ENCODE data around the gene LCLAT1. TPM values are rescaled to one million over a fixed set of nuclear protein-coding genes. Genes with fewer than 3 reads are reported as not detected.
"Not testable (repeated sequence)": the region's sequence is repeated elsewhere in the genome, so short reads cannot be mapped to it uniquely, and the experiment has no call there.

The LCLAT1 gene
- total RNA-seq, 1 donor, result 14.6 TPM

DNA sequence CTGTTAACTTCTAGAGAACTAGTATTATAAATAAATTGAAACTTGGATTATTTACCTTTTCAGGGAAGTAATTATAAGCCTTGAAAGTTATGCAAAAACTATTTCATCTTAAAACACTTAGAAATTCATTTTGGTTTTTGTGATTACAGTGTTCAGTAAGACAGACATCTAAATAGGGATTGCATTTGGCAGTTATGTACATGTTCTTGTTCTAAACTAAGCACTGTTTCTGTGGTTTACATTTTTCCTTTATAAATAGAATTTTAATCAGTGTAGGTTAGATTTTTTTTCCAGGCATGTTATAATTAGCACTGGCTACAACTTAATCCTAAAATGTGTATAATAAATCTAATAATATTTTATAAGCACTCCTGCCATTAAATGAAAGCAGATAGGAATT is 35.0 kb downstream of the LCLAT1 start:
- Histone ChIP-seq H3K4me3 (ENCODE audit: low read length) (no peak overlapping the region), H3K27me3 (ENCODE audit: insufficient read depth, low read length) (no peaks in the 10 kb centered on the region), H3K9me3 (ENCODE audit: low read depth, low read length) (no peaks in the 10 kb centered on the region), H3K4me1 (ENCODE audit: insufficient read depth, low read length) (peaks cover 4% of the 10 kb centered on the region)

DNA sequence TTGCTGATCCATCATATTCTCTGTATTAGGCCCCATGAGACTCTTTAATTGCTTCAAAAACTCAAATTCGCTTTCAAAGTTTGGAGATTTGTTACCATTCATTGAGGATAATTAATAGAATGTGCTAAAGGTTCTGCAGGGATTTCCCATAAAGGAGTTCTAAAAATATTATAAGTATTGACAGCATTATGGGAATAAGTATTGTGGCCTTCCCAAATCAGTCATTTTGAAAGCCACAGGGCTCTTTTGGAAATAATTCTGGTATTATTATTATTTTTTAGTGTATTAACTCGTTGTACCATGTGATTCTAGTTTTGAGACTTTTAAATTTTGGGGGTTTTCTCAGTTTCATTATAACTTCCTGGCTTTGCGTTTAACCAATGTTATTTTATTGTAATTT is 37.1 kb downstream of the LCLAT1 start:
- Histone ChIP-seq H3K27me3 (ENCODE audit: insufficient read depth, low read length) (no peaks in the 10 kb centered on the region), H3K4me1 (ENCODE audit: insufficient read depth, low read length) (peaks cover 8% of the 10 kb centered on the region), H3K9me3 (ENCODE audit: low read depth, low read length) (no peaks in the 10 kb centered on the region), H3K4me3 (ENCODE audit: low read length) (no peak overlapping the region)

DNA sequence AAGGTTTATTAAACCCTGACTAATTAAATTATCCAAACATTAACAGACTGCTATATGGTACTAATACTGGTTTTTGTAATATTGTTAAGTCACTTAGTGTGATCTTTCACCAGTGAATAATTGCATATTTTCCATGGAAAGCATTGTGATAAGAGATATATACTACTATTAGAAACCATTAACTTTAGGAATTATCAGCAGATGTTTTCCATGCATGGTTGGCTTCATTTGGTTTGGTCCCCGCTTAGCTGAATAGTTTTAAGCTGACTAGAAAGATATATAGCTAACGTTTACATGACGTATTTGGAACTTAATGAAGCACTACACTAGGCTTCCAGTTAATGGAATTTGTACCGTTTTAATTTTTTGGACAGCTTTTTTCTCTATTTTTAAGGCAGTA is 37.9 kb downstream of the LCLAT1 start:
- no peaks in the 10 kb centered on the region for H3K27me3 ChIP-seq (ENCODE audit: insufficient read depth, low read length)

DNA sequence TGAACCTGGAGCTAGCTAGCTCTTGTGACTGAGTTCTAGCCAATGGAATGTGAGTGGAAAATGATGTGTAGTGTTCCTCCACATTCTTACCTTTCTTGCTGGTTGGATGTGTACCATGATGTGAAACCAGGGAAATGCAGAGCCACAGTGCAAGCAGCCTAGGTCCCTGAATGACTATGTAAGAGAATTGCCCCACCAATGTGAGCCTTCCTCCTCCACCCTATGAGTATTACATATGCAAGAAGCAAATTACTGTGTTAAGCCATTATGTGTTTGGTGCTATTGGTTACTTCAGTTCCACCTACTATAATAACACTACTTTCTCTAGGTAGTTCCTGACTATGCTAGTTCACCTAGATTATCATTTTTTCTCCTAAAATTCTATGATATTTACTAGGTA is 39.6 kb downstream of the LCLAT1 start:
- H3K27me3 ChIP-seq (ENCODE audit: insufficient read depth, low read length), result no peaks in the 10 kb centered on the region

More for the DNA sequence above, 37.9 kb downstream of the LCLAT1 start:
- Histone ChIP-seq H3K9me3 (ENCODE audit: low read depth, low read length) (no peaks in the 10 kb centered on the region), H3K4me1 (ENCODE audit: insufficient read depth, low read length) (peaks cover 8% of the 10 kb centered on the region), H3K4me3 (ENCODE audit: low read length) (no peak overlapping the region)

DNA sequence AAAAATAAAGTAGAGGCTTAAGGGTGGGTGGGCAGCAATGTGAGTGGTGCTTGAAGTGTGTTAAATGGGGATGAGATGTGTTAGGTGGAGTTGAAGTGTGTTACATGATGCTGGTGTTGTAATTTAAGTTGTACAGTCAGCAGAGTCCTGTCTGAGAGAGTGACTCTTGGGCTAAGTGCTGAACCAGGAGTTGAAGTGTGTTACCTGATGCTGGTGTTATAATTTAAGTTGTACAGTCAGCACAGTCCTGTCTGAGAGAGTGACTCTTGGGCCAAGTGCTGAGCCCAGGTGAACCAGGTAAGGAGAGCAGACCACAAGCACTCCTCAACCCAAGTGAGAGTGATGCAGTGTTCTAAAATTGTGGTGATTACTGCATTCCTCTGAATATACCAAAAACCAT is 40.6 kb downstream of the LCLAT1 start:
- no peaks in the 10 kb centered on the region for H3K9me3 ChIP-seq (ENCODE audit: low read depth, low read length)
- H3K4me3 ChIP-seq (ENCODE audit: low read length), result no peak overlapping the region
- H3K4me1 ChIP-seq (ENCODE audit: insufficient read depth, low read length), result peaks cover 5% of the 10 kb centered on the region
- H3K27me3 ChIP-seq (ENCODE audit: insufficient read depth, low read length), result no peaks in the 10 kb centered on the region

More for the DNA sequence above, 39.6 kb downstream of the LCLAT1 start:
- Histone ChIP-seq H3K4me3 (ENCODE audit: low read length) (no peak overlapping the region), H3K4me1 (ENCODE audit: insufficient read depth, low read length) (peaks cover 8% of the 10 kb centered on the region), H3K9me3 (ENCODE audit: low read depth, low read length) (no peaks in the 10 kb centered on the region)

DNA sequence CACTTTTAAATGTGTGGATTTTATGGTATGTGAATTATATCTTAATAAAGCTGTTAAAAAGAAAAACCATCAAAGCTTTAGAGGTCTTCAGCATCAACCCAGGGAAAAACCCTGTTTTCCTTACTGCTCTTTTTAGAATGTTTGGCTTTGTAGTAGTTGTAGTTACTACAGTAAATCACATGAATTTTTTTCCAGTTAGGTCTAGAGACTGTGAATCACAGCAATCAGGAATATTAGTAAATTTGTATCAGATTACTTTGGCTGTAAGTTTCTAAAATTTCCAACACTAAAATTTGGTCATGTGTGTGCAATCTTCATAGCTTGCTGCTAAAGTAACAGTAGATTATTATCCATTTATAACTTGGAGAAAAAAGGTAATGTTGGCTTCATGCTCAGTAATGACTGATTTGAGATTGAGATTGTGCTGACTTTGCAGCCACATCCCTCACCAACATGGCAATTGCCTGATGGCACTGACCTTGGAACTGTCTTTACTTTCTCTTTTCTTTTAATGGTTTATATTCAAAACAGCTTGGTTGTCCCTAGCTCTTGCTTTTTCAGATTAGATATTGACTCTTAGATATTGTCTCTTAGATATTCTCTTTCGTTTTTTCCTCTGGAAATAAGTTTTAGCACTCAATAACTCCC is 41.1 kb downstream of the LCLAT1 start:
- Histone ChIP-seq H3K27me3 (ENCODE audit: insufficient read depth, low read length) (no peaks in the 10 kb centered on the region), H3K9me3 (ENCODE audit: low read depth, low read length) (no peaks in the 10 kb centered on the region), H3K4me3 (ENCODE audit: low read length) (no peak overlapping the region), H3K4me1 (ENCODE audit: insufficient read depth, low read length) (peaks cover 3% of the 10 kb centered on the region)

DNA sequence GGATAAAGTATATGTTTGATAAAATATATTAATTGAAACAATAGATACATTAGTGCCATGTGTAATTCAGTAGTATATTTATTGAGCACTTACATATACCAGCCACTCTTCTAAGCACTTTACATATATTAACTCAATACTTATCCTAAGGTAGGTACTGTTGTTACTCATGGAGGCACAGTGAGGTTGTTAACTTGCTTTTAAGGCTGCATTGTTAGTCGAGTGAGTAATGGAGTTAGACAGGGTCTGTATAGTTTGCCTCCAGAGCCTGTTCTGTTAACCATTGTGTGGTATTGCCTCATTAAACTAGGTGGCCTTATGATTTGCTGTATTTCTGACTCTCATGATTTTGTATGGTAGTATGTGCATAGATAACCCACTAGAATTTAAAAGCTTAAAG is 44.2 kb downstream of the LCLAT1 start:
- H3K27me3 ChIP-seq (ENCODE audit: insufficient read depth, low read length), result no peaks in the 10 kb centered on the region
- H3K9me3 ChIP-seq (ENCODE audit: low read depth, low read length), result peaks cover under 1% of the 10 kb centered on the region
- H3K4me1 ChIP-seq (ENCODE audit: insufficient read depth, low read length), result peaks cover 12% of the 10 kb centered on the region

DNA sequence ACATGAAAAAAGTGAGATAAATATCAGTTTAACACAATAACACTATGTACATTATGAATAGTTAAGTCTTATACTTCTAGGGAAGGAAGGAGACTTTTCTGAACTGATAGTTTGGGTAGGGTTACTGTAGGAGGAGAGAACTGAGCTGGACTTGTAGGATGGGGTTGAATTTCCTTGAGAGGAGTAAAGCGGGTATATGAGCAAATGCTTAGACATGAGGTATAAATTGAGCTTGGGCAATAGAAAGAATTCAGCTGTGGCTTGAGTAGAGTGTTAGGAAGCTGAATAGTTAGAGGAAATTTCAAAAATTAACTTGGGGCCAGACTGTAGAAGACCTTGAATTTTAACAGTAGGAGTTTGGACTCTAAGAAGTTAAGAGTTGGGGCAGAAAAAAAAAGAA is 45.1 kb downstream of the LCLAT1 start:
- H3K9me3 ChIP-seq (ENCODE audit: low read depth, low read length), result peaks cover 10% of the 10 kb centered on the region
- no peaks in the 10 kb centered on the region for H3K27me3 ChIP-seq (ENCODE audit: insufficient read depth, low read length)
- peaks cover 14% of the 10 kb centered on the region for H3K4me1 ChIP-seq (ENCODE audit: insufficient read depth, low read length)
- no peak overlapping the region for H3K4me3 ChIP-seq (ENCODE audit: low read length)

More for the DNA sequence above, 44.2 kb downstream of the LCLAT1 start:
- H3K4me3 ChIP-seq (ENCODE audit: low read length), result no peak overlapping the region

DNA sequence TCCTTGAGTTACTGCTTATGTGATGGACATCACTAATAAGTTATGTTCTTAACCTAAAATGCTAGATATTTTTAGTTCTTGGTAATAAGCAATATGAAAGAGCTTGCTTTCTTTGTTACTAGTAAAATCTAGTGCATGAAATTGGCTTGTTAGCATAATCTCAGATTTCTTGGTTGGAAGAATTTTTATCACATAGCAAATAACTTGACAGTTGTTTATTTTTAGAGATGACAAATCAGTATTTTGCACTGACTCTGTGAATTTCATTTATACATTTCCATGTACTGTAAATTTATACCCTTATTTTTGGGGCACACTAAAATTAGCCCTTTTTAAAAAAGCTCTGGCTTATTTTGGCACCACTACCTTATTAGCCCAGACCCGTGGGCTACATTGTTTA is 45.6 kb downstream of the LCLAT1 start:
- Histone ChIP-seq H3K4me1 (ENCODE audit: insufficient read depth, low read length) (peaks cover 13% of the 10 kb centered on the region), H3K27me3 (ENCODE audit: insufficient read depth, low read length) (no peaks in the 10 kb centered on the region), H3K4me3 (ENCODE audit: low read length) (no peak overlapping the region), H3K9me3 (ENCODE audit: low read depth, low read length) (peaks cover 14% of the 10 kb centered on the region)

DNA sequence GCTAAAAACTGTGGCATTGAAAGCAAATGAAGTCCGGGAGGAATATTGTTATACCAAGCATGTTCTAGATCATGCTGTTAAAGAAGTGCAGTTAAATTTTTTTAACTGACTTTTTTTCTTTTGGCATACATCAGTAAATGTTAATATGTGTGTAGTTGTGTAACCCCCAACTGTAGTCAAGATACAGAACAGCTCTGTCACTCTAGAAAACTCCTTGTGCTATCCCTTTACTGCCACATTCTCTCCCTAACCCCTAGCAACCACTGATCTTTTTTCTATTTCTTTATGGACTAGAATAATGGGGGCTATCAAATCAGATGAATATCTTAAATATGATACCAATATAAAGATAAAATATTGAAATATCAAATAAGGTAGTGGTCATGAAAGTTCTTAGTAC is 46.4 kb downstream of the LCLAT1 start:
- Histone ChIP-seq H3K4me3 (ENCODE audit: low read length) (no peak overlapping the region), H3K27me3 (ENCODE audit: insufficient read depth, low read length) (no peaks in the 10 kb centered on the region), H3K4me1 (ENCODE audit: insufficient read depth, low read length) (peaks cover 11% of the 10 kb centered on the region), H3K9me3 (ENCODE audit: low read depth, low read length) (peaks cover 22% of the 10 kb centered on the region)

DNA sequence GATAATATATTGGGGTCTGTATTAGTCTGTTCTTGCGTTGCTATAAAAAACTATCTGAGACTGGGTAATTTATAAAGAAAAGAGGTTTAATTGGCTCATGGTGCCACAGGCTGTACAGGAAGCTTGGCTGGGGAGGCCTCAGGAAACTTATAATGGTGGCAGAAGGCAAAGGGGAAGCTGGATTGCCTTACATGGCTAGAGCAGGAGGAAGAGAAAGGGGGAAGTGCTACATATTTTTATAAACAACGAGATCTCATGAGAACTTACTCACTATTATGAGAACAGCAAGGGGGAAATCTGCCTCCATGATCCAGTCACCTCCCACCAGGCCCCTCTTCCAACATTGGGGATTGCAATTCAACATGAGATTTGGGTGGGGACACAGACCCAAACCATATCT is 48.9 kb downstream of the LCLAT1 start:
- H3K4me3 ChIP-seq (ENCODE audit: low read length); H3K27me3 ChIP-seq (ENCODE audit: insufficient read depth, low read length): not testable (repeated sequence)
- Histone ChIP-seq H3K4me1 (ENCODE audit: insufficient read depth, low read length) (peaks cover 11% of the 10 kb centered on the region), H3K9me3 (ENCODE audit: low read depth, low read length) (peaks cover 43% of the 10 kb centered on the region)

DNA sequence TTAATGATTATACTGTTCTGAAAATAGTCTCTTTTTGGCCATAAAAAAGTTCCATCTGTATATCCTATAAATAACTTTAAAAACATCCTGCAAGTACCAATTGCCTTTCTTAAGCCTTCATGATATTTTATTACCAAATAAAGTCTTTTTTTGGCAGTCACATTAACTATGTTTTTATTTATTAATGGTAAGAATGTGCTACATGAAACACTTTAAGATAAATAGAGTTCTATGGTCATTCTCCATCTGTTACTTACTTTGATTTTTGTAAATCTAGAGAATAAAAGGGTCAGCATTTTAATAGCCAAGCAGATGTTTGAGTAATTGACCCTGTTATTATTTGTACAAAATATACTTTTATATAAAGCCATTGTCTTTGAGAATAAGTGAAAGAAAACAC is 52.6 kb downstream of the LCLAT1 start:
- Histone ChIP-seq H3K4me3 (ENCODE audit: low read length) (no peak overlapping the region), H3K27me3 (ENCODE audit: insufficient read depth, low read length) (no peaks in the 10 kb centered on the region), H3K9me3 (ENCODE audit: low read depth, low read length) (peaks cover 46% of the 10 kb centered on the region), H3K4me1 (ENCODE audit: insufficient read depth, low read length) (peaks cover 33% of the 10 kb centered on the region)

DNA sequence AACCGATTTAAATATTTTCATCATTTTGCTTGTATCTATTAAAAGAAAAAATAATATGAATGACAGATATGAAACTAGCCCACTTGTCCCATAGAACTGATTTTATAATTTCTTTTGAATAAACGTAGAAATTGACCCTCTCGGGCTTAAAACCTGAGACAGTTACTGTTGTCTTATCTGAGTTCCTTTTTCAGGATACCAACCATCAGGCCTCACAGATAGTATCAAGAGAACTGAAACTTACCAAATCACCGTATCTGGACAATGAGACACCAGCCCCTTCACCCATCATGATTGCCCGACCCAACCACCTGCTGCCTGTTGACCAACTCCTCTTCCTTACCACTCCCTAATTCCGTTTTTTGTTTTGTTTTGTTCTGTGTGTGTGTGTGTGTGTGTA is 53.7 kb downstream of the LCLAT1 start:
- H3K4me1 ChIP-seq (ENCODE audit: insufficient read depth, low read length), result peaks cover 35% of the 10 kb centered on the region
- no peak overlapping the region for H3K4me3 ChIP-seq (ENCODE audit: low read length)
- peaks cover 46% of the 10 kb centered on the region for H3K9me3 ChIP-seq (ENCODE audit: low read depth, low read length)
- H3K27me3 ChIP-seq (ENCODE audit: insufficient read depth, low read length), result no peaks in the 10 kb centered on the region

DNA sequence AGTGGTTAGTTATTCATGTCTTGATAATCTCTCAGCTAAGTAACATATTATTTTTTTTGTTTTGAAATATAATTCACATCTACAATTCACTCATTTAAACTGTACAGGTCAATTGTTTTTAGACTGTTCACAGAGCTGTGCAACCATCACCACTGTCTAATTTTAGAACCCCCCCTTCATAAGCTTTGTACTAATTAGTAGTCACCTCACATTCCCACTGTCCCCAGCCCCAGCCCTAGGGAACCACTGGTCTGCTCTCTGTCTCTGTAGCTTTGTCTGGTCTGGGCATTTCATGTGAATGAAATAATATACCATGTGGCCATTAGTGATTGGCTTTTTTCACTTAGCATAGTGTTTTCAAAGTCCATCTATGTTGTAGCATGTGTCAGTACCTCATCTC is 55.3 kb downstream of the LCLAT1 start:
- Histone ChIP-seq H3K27me3 (ENCODE audit: insufficient read depth, low read length) (no peaks in the 10 kb centered on the region), H3K4me1 (ENCODE audit: insufficient read depth, low read length) (peaks cover 27% of the 10 kb centered on the region), H3K4me3 (ENCODE audit: low read length) (no peak overlapping the region), H3K9me3 (ENCODE audit: low read depth, low read length) (peaks cover 35% of the 10 kb centered on the region)

DNA sequence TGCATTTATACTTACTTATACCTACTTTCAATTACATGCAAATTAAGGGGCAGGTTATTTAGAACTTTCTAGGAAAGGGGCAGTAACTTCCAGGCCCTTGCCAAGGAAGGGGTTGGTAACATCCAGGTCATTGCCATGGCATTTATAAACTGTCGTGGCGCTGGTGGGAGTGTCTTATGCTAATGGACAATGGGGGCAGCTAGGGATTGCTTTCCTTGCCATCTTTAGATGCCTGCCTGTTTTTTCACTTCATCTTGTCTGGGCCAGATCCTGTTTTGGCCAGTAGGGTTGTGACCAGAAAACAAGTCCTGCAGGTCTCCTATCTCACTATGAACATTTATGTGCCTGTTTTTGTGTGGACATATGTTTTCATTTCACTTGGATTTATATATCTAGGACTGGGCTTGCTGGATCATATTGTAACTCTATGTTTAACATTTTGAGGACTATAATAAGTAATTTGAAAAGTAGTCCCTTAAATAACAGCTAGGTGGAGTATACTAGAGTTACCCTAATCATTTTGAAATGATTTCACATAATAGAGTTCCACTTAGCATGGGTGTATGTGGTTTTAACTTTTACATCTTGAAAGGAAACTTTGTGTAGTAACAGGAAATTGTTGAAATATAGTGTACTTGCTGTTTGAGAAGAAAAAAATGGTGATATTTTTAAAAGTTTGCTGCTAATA is 56.1 kb downstream of the LCLAT1 start:
- Histone ChIP-seq H3K9me3 (ENCODE audit: low read depth, low read length) (peaks cover 34% of the 10 kb centered on the region), H3K4me1 (ENCODE audit: insufficient read depth, low read length) (peaks cover 27% of the 10 kb centered on the region), H3K4me3 (ENCODE audit: low read length) (no peak overlapping the region), H3K27me3 (ENCODE audit: insufficient read depth, low read length) (no peaks in the 10 kb centered on the region)

DNA sequence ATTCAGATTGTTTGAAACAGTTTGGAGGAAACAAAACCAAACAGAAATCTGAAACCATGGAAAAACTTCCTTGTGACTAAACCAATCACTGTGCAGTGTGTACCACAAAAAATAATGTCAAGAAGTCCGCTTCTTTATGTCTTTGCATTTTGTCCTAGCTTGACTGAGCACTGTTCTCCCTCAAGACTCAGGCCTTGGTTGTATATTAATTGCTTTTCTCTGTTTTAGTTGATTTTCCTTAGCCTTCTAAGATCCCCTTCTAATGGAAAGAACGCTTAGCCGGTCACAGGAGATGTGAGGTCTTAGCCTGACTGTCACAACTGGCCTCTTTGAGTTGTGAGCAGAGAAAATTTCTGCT is 56.6 kb downstream of the LCLAT1 start:
- H3K9me3 ChIP-seq (ENCODE audit: low read depth, low read length), result peaks cover 29% of the 10 kb centered on the region
- H3K4me1 ChIP-seq (ENCODE audit: insufficient read depth, low read length), result peaks cover 27% of the 10 kb centered on the region
- no peak overlapping the region for H3K4me3 ChIP-seq (ENCODE audit: low read length)

More for the DNA sequence above, 56.6 kb downstream of the LCLAT1 start:
- no peaks in the 10 kb centered on the region for H3K27me3 ChIP-seq (ENCODE audit: insufficient read depth, low read length)
